GM18951 (cell line): ENCODE measurements around the gene GMPS.
"Not testable (repeated sequence)": the region's sequence is repeated elsewhere in the genome, so short reads cannot be mapped to it uniquely, and the experiment has no call there.

Experiments used
- POLR2A ChIP-seq: IDR thresholded peaks from 4 replicates; pipeline ENCODE4 v1.6.1; 2011; ENCODE audit warnings: mild to moderate bottlenecking; ENCODE audit not compliant: insufficient read length, insufficient read depth; ENCODE audit errors: extremely low read depth
- in situ Hi-C: fragments of 300-500 bp; cut with MboI; formaldehyde crosslinking; loops from one replicate; pipeline ENCODE4 v1.12.0; 2022; ENCODE audit warnings: low sequenced_read_pairs, mixed read lengths, inconsistent platforms; ENCODE audit not compliant: unreplicated experiment

The GMPS gene

DNA sequence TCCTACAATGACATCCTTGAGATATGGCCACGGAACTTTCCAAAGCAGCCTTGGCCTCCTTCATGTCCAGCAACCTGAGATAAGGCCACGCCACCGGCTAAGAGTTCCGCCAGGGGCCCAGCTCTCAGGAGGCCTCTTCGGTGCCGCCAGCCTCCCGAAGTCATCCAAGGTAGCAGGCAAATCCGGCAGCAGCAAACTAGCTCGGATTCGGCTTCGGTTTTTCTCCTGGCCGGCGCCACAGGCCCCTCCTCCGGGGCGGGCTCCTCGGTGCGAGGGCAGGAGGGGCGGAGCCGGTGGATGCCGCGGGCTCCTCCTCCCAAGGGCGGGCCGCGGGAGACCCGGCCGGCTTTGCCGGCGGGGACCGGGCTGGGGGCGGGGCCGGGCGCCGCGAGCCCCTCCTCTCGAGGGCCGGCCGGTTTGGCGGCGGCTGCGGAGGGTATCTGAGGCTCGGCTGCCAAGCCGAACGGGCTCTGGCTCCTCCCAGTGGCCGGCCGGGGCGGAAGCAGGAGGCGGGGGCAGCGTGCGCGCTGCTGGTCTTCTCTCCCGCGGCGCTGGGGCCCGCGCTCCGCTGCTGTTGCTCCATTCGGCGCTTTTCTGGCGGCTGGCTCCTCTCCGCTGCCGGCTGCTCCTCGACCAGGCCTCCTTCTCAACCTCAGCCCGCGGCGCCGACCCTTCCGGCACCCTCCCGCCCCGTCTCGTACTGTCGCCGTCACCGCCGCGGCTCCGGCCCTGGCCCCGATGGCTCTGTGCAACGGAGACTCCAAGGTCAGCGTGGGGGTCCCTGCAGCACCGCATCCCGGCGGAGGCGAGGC lies at the start of gene GMPS:
Gene GMPS (plus strand): TSS at position 518 of the 812 bp plus-strand sequence. CDS start 221 bp downstream, at position 739.
- in situ Hi-C loops = no loop called here
- peak; percentile 76 for TF ChIP-seq POLR2A

DNA sequence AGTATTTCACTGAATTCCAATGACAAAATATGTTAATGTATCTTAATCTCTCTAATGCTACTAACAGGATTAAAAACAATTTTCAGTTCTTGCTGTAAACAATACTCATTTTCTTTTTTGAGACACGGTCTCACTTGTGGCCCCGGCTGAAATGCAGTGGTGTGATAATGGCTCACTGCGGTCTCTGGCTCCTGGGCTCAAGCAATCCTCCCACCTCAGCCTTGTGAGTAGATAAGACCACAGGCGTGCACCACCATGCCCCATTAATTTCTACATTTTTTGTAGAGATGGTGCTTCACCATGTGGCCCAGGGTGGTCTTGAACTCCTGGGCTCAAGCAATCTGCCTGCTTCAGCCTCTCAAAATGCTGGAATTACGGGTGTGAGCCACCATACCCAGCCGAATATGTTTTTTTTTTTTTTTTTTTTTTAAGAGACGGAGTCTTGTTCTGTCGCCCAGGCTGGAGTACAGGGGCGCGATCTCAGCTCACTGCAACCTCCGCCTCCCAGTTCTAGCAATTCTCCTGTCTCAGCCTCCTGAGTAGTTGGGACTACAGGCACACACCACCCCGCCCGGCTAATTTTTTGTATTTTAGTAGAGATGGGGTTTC lies 41.9 kb upstream of the GMPS start:
- in situ Hi-C loops = not testable (repeated sequence)

DNA sequence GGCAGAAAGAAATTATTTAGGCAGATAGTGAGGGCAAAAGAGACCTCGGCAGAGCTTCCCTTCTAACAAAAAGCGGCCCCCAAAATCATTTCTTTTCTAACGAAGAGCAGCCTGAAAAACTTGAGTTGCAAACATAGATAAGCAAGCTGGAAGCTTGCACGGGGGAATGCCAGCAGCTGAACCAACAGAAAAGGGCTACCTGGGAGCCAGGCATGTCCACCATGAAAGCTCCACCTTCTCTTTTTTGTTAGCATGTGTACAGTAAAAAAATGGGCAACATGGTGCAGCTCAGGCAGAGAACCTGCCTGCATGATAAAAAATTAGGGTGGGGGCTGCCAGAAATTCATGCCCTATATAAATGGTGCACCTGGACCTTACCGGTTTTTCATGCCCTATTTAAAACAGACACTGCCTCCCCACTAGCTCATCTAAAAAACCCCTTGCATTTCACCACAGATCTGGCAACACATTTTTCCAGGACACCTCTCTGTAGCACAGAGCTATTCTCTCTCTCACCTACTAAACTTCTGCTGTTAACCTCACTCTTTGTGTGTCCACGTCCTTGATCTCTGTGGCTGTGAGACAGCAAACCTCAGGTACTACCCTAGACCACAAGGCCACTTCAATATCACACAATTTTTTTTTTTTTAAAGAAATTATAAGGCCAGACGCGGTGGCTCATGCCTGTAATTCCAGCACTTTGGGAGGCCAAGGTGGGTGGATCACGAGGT lies 34.9 kb upstream of the GMPS start:
- in situ Hi-C loops = no loop called here

DNA sequence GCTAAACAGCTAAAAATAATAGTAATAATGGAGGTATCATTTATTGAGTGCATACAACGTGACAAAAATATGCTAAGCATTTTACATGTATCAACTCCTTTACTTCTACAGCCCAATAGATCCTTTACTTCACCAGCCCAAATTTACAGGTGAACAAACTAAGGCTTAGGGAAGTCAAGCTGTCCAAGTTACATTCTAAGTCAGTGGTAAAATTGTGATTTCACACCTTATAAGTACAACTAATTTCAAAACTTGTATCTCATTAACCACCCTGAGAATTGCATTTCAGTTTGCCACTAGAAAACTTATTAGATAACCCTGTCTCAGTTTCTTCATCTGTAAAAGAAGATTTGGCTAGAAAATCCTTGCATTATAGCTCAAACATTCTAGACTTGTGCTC lies 26.9 kb upstream of the GMPS start:
- in situ Hi-C loops = no loop called here
- TF ChIP-seq POLR2A = no peak

More for the DNA sequence above, 34.9 kb upstream of the GMPS start:
- no peak for TF ChIP-seq POLR2A

DNA sequence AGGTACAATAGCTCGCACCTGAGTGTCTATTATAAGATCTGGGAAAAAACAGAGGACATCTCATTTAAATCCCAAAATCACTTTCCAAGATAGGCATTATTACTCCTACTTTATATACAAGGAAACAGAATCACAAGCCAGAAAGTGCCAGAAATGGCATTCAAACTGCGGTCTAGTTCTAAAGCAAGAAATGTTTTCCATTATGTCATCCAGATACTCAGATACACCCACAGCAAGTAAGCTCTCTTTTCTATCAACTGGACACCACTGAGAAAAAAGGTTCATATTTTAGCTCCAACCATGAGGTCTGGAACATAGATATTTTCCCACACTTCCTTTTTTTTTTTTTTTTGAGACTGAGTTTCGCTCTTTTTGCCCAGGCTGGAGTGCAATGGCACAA lies 24.3 kb upstream of the GMPS start:
- no peak for TF ChIP-seq POLR2A
- in situ Hi-C loops = no loop called here

GRCh38 chr3:155847993-155848392 lies 22.5 kb upstream of the GMPS start:
- in situ Hi-C loops = no loop called here
- no peak for TF ChIP-seq POLR2A

DNA sequence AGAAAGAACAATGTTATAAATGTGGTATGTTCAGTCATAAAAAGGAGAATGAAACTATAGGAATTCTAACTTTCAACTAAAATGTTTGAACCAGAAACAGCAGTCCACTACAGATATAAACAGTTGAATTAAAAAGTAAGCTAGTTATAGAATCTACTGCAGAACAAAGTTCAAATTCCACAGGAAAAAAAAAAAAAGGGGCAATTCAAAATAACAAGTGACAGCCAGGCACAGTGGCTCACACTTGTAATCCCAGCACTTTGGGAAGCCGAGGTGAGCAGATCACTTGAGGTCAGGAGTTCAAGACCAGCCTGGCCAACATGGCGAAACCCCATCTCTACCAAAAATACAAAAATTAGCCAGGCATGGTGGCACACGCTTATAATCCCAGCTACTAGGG lies 21.0 kb upstream of the GMPS start:
- in situ Hi-C loops = not testable (repeated sequence)

GRCh38 chr3:155852341-155852740 lies 18.1 kb upstream of the GMPS start:
- no peak for TF ChIP-seq POLR2A
- in situ Hi-C loops = no loop called here

DNA sequence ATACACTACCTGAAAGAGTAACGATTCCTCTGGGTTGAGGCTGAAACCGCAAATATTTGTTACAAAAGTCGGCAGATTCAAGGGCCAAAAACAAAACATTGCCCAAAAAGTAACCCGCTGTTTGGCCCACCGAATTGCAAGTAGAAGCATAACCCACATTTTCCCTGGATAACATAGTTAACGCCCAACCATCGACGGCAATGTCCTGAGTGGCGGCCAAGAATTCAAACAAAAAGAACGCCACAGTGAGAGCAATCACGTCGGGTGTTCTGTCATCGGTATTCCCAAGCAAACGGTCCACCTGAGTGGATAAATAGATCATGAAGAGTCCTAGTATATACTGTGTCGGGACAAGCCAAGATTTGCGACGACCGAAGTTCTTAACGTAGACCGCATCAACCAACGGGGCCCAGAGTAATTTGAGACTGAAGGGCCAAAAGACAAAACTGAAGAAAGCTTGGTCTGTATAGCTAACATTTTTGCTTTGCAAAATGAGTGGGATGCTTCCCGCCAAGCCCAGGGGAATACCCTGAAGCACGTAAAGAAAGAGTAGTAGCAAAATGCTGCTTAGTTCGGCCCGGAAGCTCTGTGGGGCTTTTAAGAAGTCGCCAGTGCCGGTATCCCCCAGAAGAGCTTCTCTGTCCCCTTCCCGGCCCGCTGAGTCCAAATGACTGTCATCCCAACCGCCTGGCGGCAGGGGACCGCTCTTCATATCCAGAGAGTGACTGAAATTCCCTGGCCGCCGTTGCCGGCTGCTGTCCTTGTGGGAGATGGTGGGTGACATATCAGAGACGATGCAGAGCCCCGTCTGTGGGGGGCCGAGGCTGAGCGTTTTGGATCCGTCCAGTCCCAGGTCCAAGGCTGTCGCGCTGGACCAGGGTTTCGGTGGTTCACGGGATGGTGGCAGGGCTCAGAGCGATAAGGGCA lies 17.0 kb upstream of the GMPS start:
- TF ChIP-seq POLR2A = no peak
- in situ Hi-C loops = no loop called here

- TF ChIP-seq POLR2A = peak; percentile 84
- in situ Hi-C loops = no loop called here
These were observed 16.1 kb upstream of the GMPS start, which contains the start of gene SLC33A1 for GRCh38 chr3:155854141-155854940. TSS of gene SLC33A1 (minus strand) at chr3:155854427. CDS start at chr3:155853997, 430 bp downstream.

DNA sequence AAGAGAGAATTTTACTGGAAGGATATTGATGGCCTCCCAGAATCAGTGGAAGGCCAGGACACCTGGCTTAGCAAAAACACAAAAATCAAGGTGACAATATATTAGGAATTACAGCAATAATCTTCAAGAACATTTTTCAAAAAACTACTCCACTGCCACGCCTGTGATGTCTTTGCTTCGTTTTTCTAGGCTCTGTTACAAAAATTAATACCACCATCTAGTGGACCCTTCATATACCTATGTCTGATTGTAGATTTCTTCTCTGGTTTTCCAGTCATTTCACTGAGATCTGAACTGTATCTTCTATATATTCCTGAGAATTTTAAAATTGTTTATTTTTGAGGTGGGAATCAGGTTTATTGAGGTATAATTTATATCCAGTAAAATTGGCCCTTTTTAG lies 10.6 kb upstream of the GMPS start:
- TF ChIP-seq POLR2A = no peak
- in situ Hi-C loops = no loop called here

DNA sequence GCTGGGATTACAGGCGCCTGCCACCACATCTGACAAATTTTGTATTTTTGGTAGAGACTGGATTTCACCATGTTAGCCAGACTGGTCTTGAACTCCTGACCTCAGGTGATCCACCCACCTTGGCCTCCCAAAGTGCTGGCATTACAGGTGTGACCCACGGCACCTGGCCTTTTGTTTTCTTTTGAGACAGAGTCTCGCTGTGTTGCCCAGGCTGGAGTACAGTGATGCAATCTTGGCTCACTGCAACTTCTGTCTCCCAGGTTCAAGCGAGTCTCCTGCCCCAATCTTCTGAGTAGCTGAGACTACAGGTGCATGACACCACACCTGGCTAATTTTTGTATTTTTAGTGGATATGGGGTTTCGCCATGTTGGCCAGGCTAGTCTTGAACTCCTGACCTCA lies 10.0 kb upstream of the GMPS start:
- in situ Hi-C loops = not testable (repeated sequence)
